Measurements from ENCODE around the gene YIPF4. TPM values are rescaled to one million over a fixed set of nuclear protein-coding genes. Genes with fewer than 3 reads are reported as not detected.
"Not testable (repeated sequence)": the region's sequence is repeated elsewhere in the genome, so short reads cannot be mapped to it uniquely, and the experiment has no call there.

The YIPF4 gene
- total RNA-seq, 2 donors from 2014 or later: 16.1 to 19.7 TPM

DNA sequence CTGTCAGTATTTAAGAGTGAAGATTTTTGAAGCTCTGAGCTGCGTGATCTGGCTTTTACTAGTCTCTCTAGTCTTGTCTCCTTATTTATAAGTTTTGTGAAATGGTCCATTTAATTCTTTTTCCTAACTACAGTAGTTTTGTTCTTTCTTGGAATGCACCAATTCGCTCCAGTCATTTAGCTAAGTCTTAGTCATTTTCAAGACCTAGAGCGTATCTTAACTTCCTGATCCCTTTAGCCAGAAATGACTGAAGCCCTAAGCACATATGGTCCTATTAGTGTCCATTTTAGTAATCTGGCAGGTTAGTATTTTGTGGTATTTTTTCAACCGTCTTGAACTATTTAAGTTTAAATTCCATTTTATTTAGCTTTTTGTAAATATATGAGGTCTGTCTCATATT is 82.7 kb downstream of the YIPF4 start:
- DNase-seq: no peak
- no peak for ATAC-seq
- H3K27ac Mint-ChIP-seq: peak overlapping the region; percentile 96
- H3K4me3 Mint-ChIP-seq: peak overlapping the region; percentile 41
- H3K4me1 Mint-ChIP-seq: peaks cover 59% of the 10 kb centered on the region
- H3K27me3 Mint-ChIP-seq: no peaks in the 10 kb centered on the region
- H3K9me3 ChIP-seq (ENCODE audit: control insufficient read depth, low read length, poor library complexity, severe bottlenecking): no peaks in the 10 kb centered on the region
- H3K36me3 Mint-ChIP-seq (ENCODE audit: low read depth): peaks cover 6% of the 10 kb centered on the region

DNA sequence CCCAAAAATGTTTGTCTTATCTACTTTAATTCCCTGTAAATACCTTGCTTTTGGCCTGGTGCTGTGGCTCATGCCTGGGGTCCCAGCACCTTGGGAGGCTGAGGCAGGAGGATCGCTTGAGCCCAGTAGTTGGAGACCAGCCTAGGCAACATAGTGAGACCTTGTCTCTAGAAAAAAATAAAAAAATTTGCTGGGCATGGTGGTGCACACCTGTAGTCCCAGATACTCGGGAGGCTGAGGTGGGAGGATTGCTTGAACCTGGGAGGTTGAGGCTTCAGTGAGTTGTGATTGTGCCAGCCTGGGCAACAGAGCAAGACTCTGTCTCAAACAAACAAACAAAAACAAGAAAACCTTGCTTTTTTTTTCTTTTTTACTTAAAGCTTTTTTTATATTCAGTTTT is 85.3 kb downstream of the YIPF4 start:
- H3K4me1 Mint-ChIP-seq: peaks cover 69% of the 10 kb centered on the region
- ATAC-seq; DNase-seq; H3K27me3 Mint-ChIP-seq; H3K9me3 ChIP-seq (ENCODE audit: control insufficient read depth, low read length, poor library complexity, severe bottlenecking); H3K4me3 Mint-ChIP-seq; H3K36me3 Mint-ChIP-seq (ENCODE audit: low read depth): not testable (repeated sequence)
- peak overlapping the region; percentile 84 for H3K27ac Mint-ChIP-seq

DNA sequence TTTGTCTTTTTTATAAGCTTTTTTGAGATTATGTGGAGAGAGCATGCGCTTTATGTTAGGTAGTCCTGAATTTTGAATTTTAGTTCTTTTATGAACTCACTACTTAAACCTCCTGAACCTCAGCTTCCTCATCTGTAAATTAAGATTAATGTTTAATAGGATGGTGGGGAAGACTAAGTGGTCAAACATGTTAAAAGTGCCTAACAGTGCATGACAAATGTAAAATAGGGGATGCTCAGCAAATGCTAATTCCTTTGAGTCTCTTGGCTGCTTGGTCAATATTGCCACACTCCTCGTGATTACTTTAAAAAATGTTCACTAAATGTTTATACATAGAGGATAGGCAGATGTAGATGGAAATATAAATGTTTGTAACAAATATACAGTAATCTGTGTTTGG is 85.9 kb downstream of the YIPF4 start:
- no peak for DNase-seq
- Mint-ChIP-seq H3K4me1 (peaks cover 63% of the 10 kb centered on the region), H3K27ac (peak overlapping the region; percentile 84), H3K4me3 (no peak overlapping the region), H3K27me3 (no peaks in the 10 kb centered on the region), H3K36me3 (ENCODE audit: low read depth) (peaks cover 3% of the 10 kb centered on the region)
- no peak for ATAC-seq
- no peaks in the 10 kb centered on the region for H3K9me3 ChIP-seq (ENCODE audit: control insufficient read depth, low read length, poor library complexity, severe bottlenecking)

DNA sequence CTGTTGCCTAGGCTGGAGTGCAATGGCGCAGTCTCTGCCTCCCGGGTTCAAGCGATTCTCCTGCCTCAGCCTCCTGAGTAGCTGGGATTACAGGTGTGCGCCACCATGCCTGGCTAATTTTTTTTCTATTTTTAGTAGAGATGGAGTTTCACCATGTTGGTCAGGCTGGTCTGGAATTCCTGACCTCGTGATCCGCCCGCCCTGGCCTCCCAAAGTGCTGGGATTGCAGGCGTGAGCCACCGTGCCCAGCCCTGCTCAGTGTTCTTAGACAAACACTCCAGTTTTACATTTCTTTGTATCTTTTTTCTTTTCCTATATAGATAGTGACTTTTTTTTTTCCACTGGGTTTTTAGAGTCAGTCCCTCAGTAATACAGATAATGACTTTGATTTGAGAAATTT is 86.6 kb downstream of the YIPF4 start:
- Mint-ChIP-seq H3K27ac (peak overlapping the region; percentile 84), H3K4me1 (peaks cover 63% of the 10 kb centered on the region)
- H3K4me3 Mint-ChIP-seq; ATAC-seq; H3K27me3 Mint-ChIP-seq; DNase-seq; H3K36me3 Mint-ChIP-seq (ENCODE audit: low read depth); H3K9me3 ChIP-seq (ENCODE audit: control insufficient read depth, low read length, poor library complexity, severe bottlenecking): not testable (repeated sequence)

DNA sequence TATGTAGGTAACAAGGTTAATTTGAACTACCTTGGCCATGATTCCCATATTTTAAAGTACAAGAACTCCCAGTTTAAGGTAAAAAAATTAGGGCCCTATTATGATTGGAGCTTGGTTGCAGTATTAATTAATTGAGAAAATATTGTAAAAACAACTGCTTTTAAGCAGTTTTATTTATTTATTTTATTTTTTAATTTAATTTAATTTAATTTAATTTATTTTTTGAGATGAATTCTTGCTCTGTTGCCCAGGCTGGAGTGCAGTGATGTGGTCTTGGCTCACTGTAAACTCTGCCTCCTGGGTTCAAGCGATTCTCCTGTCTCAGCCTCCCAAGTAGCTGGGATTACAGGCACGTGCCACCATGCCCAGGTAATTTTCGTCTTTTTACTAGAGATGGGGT is 88.0 kb downstream of the YIPF4 start:
- not testable (repeated sequence) for H3K4me3 Mint-ChIP-seq, H3K27ac Mint-ChIP-seq
- peaks cover 52% of the 10 kb centered on the region for H3K4me1 Mint-ChIP-seq

More for the DNA sequence above, 88.0 kb downstream of the YIPF4 start:
- ATAC-seq; H3K27me3 Mint-ChIP-seq; DNase-seq; H3K36me3 Mint-ChIP-seq (ENCODE audit: low read depth); H3K9me3 ChIP-seq (ENCODE audit: control insufficient read depth, low read length, poor library complexity, severe bottlenecking): not testable (repeated sequence)

Other genes starting within 250 kb of the YIPF4 start
- gene DPY30, start 238.1 kb upstream of the YIPF4 start, total RNA-seq: 10 to 100 TPM; 22.0 to 27.0 TPM
- 10 to 100 TPM; 15.8 to 16.8 TPM for gene SPAST, start 214.3 kb upstream of the YIPF4 start, total RNA-seq
- 1 to 10 TPM; 8.0 to 8.1 TPM for gene SLC30A6, start 112.0 kb upstream of the YIPF4 start, total RNA-seq
- gene NLRC4, start 13.0 kb upstream of the YIPF4 start, total RNA-seq: under 1 TPM; 0.10 to 0.32 TPM
- 100 to 1,000 TPM; 147 to 148 TPM for gene BIRC6, start 79.1 kb downstream of the YIPF4 start, total RNA-seq

All from T-helper 17 cell (primary cell).